ENCODE measurements around the gene GAD1.

The GAD1 gene

GRCh38 chr2:170873035-170873692 is 56.5 kb downstream of the GAD1 start:
- peak overlapping the region; percentile 44 for H3K9ac ChIP-seq (ENCODE audit: insufficient read length)

GRCh38 chr2:170878066-170878465 is 61.4 kb downstream of the GAD1 start:
- no peak overlapping the region for H3K9ac ChIP-seq (ENCODE audit: insufficient read length)
- DNase-seq (ENCODE audit: low read depth, low spot score), result no peak

More at GRCh38 chr2:170873035-170873692, 56.5 kb downstream of the GAD1 start:
- DNase-seq (ENCODE audit: low read depth, low spot score), result peak; percentile 37
- Histone ChIP-seq H3K27ac (no peak overlapping the region), H3K36me3 (ENCODE audit: insufficient read depth, low read length) (no peaks in the 10 kb centered on the region), H3K9me3 (ENCODE audit: low read depth, low read length) (no peaks in the 10 kb centered on the region), H3K4me3 (peak overlapping the region; percentile 59)
- TF ChIP-seq EZH2 (IDR thresholded peaks at IDR 0.05), result no peak
- no peak for TF ChIP-seq POLR2AphosphoS5 (IDR thresholded peaks at IDR 0.05; ENCODE audit: borderline replicate concordance, low read depth, low read length)
- no peak for TF ChIP-seq FOXP2 (optimal IDR thresholded peaks at IDR 0.05; ENCODE audit: control extremely low read depth, extremely low read length, insufficient read depth)

GRCh38 chr2:170878505-170878904 is 61.8 kb downstream of the GAD1 start:
- DNase-seq (ENCODE audit: low read depth, low spot score), result no peak

More at GRCh38 chr2:170878066-170878465, 61.4 kb downstream of the GAD1 start:
- H3K36me3 ChIP-seq (ENCODE audit: insufficient read depth, low read length), result no peaks in the 10 kb centered on the region
- TF ChIP-seq FOXP2 (optimal IDR thresholded peaks at IDR 0.05; ENCODE audit: control extremely low read depth, extremely low read length, insufficient read depth) (no peak), POLR2AphosphoS5 (IDR thresholded peaks at IDR 0.05; ENCODE audit: borderline replicate concordance, low read depth, low read length) (no peak), EZH2 (IDR thresholded peaks at IDR 0.05) (no peak)
- no peaks in the 10 kb centered on the region for H3K9me3 ChIP-seq (ENCODE audit: low read depth, low read length)
- no peak overlapping the region for H3K4me3 ChIP-seq
- no peak overlapping the region for H3K27ac ChIP-seq

GRCh38 chr2:170881840-170882239 is 65.2 kb downstream of the GAD1 start:
- no peak for TF ChIP-seq EZH2 (IDR thresholded peaks at IDR 0.05)
- TF ChIP-seq FOXP2 (optimal IDR thresholded peaks at IDR 0.05; ENCODE audit: control extremely low read depth, extremely low read length, insufficient read depth), result no peak
- no peak for TF ChIP-seq POLR2AphosphoS5 (IDR thresholded peaks at IDR 0.05; ENCODE audit: borderline replicate concordance, low read depth, low read length)

More at GRCh38 chr2:170878505-170878904, 61.8 kb downstream of the GAD1 start:
- Histone ChIP-seq H3K9me3 (ENCODE audit: low read depth, low read length) (no peaks in the 10 kb centered on the region), H3K9ac (ENCODE audit: insufficient read length) (no peak overlapping the region), H3K4me3 (no peak overlapping the region), H3K36me3 (ENCODE audit: insufficient read depth, low read length) (no peaks in the 10 kb centered on the region), H3K27ac (no peak overlapping the region)
- TF ChIP-seq EZH2 (IDR thresholded peaks at IDR 0.05) (no peak), FOXP2 (optimal IDR thresholded peaks at IDR 0.05; ENCODE audit: control extremely low read depth, extremely low read length, insufficient read depth) (no peak), POLR2AphosphoS5 (IDR thresholded peaks at IDR 0.05; ENCODE audit: borderline replicate concordance, low read depth, low read length) (no peak)

GRCh38 chr2:170882758-170883157 is 66.1 kb downstream of the GAD1 start:
- DNase-seq (ENCODE audit: low read depth, low spot score), result no peak
- Histone ChIP-seq H3K4me3 (no peak overlapping the region), H3K36me3 (ENCODE audit: insufficient read depth, low read length) (no peaks in the 10 kb centered on the region), H3K9me3 (ENCODE audit: low read depth, low read length) (no peaks in the 10 kb centered on the region), H3K27ac (no peak overlapping the region), H3K9ac (ENCODE audit: insufficient read length) (no peak overlapping the region)
- TF ChIP-seq FOXP2 (optimal IDR thresholded peaks at IDR 0.05; ENCODE audit: control extremely low read depth, extremely low read length, insufficient read depth) (no peak), EZH2 (IDR thresholded peaks at IDR 0.05) (no peak)

More at GRCh38 chr2:170881840-170882239, 65.2 kb downstream of the GAD1 start:
- no peaks in the 10 kb centered on the region for H3K36me3 ChIP-seq (ENCODE audit: insufficient read depth, low read length)
- no peaks in the 10 kb centered on the region for H3K9me3 ChIP-seq (ENCODE audit: low read depth, low read length)
- H3K27ac ChIP-seq, result no peak overlapping the region
- H3K4me3 ChIP-seq, result no peak overlapping the region
- no peak overlapping the region for H3K9ac ChIP-seq (ENCODE audit: insufficient read length)
- no peak for DNase-seq (ENCODE audit: low read depth, low spot score)

GRCh38 chr2:170883683-170884082 is 67.0 kb downstream of the GAD1 start:
- no peak overlapping the region for H3K9ac ChIP-seq (ENCODE audit: insufficient read length)

GRCh38 chr2:170885130-170885791 is 68.6 kb downstream of the GAD1 start:
- Histone ChIP-seq H3K4me3 (no peak overlapping the region), H3K9ac (ENCODE audit: insufficient read length) (no peak overlapping the region), H3K27ac (no peak overlapping the region), H3K36me3 (ENCODE audit: insufficient read depth, low read length) (no peaks in the 10 kb centered on the region), H3K9me3 (ENCODE audit: low read depth, low read length) (no peaks in the 10 kb centered on the region)
- TF ChIP-seq EZH2 (IDR thresholded peaks at IDR 0.05) (no peak), FOXP2 (optimal IDR thresholded peaks at IDR 0.05; ENCODE audit: control extremely low read depth, extremely low read length, insufficient read depth) (no peak), POLR2AphosphoS5 (IDR thresholded peaks at IDR 0.05; ENCODE audit: borderline replicate concordance, low read depth, low read length) (no peak)
- DNase-seq (ENCODE audit: low read depth, low spot score), result no peak

More at GRCh38 chr2:170883683-170884082, 67.0 kb downstream of the GAD1 start:
- H3K36me3 ChIP-seq (ENCODE audit: insufficient read depth, low read length), result no peaks in the 10 kb centered on the region
- TF ChIP-seq EZH2 (IDR thresholded peaks at IDR 0.05) (no peak), POLR2AphosphoS5 (IDR thresholded peaks at IDR 0.05; ENCODE audit: borderline replicate concordance, low read depth, low read length) (no peak), FOXP2 (optimal IDR thresholded peaks at IDR 0.05; ENCODE audit: control extremely low read depth, extremely low read length, insufficient read depth) (no peak)
- H3K4me3 ChIP-seq, result no peak overlapping the region
- no peak for DNase-seq (ENCODE audit: low read depth, low spot score)
- no peaks in the 10 kb centered on the region for H3K9me3 ChIP-seq (ENCODE audit: low read depth, low read length)
- no peak overlapping the region for H3K27ac ChIP-seq

GRCh38 chr2:170886386-170886785 is 69.7 kb downstream of the GAD1 start:
- Histone ChIP-seq H3K27ac (no peak overlapping the region), H3K9ac (ENCODE audit: insufficient read length) (no peak overlapping the region), H3K36me3 (ENCODE audit: insufficient read depth, low read length) (no peaks in the 10 kb centered on the region), H3K4me3 (no peak overlapping the region), H3K9me3 (ENCODE audit: low read depth, low read length) (no peaks in the 10 kb centered on the region)
- DNase-seq (ENCODE audit: low read depth, low spot score), result no peak
- TF ChIP-seq EZH2 (IDR thresholded peaks at IDR 0.05) (no peak), POLR2AphosphoS5 (IDR thresholded peaks at IDR 0.05; ENCODE audit: borderline replicate concordance, low read depth, low read length) (no peak), FOXP2 (optimal IDR thresholded peaks at IDR 0.05; ENCODE audit: control extremely low read depth, extremely low read length, insufficient read depth) (no peak)
